ENCODE results near the gene ATAD5.

DNA sequence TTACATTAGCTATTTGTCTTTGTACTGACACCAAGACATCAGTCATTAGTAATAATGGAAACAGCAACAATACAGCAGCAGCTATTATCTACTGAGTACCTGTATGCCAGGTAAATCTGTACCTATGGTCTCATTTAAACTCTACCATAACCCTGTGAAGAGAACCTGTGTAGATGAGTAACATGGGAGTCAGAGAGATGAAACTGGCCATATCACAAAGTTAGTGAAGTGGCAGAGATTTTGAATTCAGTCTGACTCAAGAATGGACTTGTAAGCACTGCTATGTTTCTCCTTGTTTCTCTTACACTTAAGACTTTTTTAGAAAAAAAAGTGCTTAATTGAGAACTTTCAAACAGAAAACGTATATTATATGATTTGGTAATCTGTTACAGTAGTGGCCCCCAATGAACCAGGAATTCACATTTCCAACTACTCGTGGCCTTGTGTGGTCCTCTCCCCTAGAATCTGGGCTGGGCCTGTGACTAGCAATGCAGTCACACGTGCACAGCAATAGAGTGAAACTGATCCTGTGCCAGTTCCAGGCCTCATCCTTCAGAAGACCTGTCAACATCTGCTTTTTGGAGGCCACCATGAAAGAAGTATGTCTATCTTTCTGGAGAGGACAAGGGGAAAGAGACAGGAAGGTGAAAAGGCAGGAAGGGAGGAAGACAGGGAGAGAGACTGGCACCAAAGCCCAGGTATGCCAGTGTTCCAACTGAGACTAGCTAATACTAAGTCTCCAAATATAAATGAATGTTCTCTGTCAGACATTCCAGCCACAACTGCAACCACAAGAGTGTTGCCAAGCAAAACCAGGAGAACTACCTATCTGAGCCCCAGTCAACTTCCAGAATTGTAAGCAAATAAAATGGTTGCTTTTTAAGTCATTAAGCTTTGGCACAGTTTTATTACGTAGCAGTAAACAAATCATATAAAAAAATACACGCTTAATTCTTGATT is 19.3 kb upstream of the ATAD5 start:
- TF ChIP-seq, protein P1, sequence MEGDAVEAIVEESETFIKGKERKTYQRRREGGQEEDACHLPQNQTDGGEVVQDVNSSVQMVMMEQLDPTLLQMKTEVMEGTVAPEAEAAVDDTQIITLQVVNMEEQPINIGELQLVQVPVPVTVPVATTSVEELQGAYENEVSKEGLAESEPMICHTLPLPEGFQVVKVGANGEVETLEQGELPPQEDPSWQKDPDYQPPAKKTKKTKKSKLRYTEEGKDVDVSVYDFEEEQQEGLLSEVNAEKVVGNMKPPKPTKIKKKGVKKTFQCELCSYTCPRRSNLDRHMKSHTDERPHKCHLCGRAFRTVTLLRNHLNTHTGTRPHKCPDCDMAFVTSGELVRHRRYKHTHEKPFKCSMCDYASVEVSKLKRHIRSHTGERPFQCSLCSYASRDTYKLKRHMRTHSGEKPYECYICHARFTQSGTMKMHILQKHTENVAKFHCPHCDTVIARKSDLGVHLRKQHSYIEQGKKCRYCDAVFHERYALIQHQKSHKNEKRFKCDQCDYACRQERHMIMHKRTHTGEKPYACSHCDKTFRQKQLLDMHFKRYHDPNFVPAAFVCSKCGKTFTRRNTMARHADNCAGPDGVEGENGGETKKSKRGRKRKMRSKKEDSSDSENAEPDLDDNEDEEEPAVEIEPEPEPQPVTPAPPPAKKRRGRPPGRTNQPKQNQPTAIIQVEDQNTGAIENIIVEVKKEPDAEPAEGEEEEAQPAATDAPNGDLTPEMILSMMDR (IDR thresholded peaks at IDR 0.05): no peak
- no peak for TF ChIP-seq POLR2A (IDR thresholded peaks at IDR 0.05)
